KMS-11 (cell line): Measurements from ENCODE around the gene DAG1.
A peak's percentile ranks its signal among the peaks of the same experiment; 100 is the strongest.

Experiments used
- H2AFZ ChIP-seq: fragments of 200-600 bp; sonication (generic); 2 replicates; pipeline ENCODE4 v1.6.1; 2016; ENCODE audit warnings: antibody characterized with exemption, mixed run types, low read depth
- H3K27ac ChIP-seq: fragments of 200-600 bp; sonication (generic); 2 replicates; pipeline ENCODE4 v1.6.1; 2016; ENCODE audit warnings: mild to moderate bottlenecking, mixed run types
- H3K27me3 ChIP-seq: fragments of 200-600 bp; sonication (generic); 2 replicates; pipeline ENCODE4 v1.6.1; 2017; ENCODE audit warnings: mild to moderate bottlenecking, low read depth, mixed run types, moderate library complexity; ENCODE audit not compliant: insufficient read depth
- H3K36me3 ChIP-seq: fragments of 200-600 bp; sonication (generic); 2 replicates; pipeline ENCODE4 v1.6.1; 2017; ENCODE audit warnings: mild to moderate bottlenecking, mixed run types; ENCODE audit not compliant: insufficient read depth
- H3K4me1 ChIP-seq: fragments of 200-600 bp; sonication (generic); 2 replicates; pipeline ENCODE4 v1.6.1; 2016; ENCODE audit warnings: mild to moderate bottlenecking, low read depth, mixed run types; ENCODE audit not compliant: poor library complexity, severe bottlenecking
- H3K4me2 ChIP-seq: fragments of 200-600 bp; sonication (generic); 2 replicates; pipeline ENCODE4 v1.7.0; 2016; ENCODE audit warnings: mild to moderate bottlenecking, mixed run types
- H3K4me3 ChIP-seq: fragments of 200-600 bp; sonication (generic); IDR thresholded peaks from 2 replicates; pipeline ENCODE4 v1.6.1; 2017; ENCODE audit warnings: low read depth, low read length, mixed read lengths; ENCODE audit not compliant: insufficient read depth
- H3K79me2 ChIP-seq: fragments of 200-600 bp; sonication (generic); 2 replicates; pipeline ENCODE4 v1.6.1; 2016; ENCODE audit warnings: low read depth, mixed run types; ENCODE audit not compliant: insufficient read depth
- H3K9ac ChIP-seq: fragments of 200-600 bp; sonication (generic); 2 replicates; pipeline ENCODE4 v1.6.1; 2016; ENCODE audit warnings: mild to moderate bottlenecking, mixed run types
- H4K20me1 ChIP-seq: fragments of 200-600 bp; sonication (generic); 2 replicates; pipeline ENCODE4 v1.6.1; 2016; ENCODE audit warnings: mild to moderate bottlenecking, mixed run types; ENCODE audit not compliant: insufficient read depth
- CTCF ChIP-seq: fragments of 200-600 bp; sonication (generic); conservative IDR thresholded peaks from 2 replicates; pipeline ENCODE4 v1.6.1; 2017; ENCODE audit warnings: low read depth, mild to moderate bottlenecking, antibody characterized with exemption, low read length, moderate library complexity, mixed read lengths

Gene DAG1

GRCh38 chr3:49469936-49470713 lies at the start of gene DAG1:
TSS of gene DAG1 (plus strand) at chr3:49470267. CDS start at chr3:49510535, 40,268 bp downstream.
- Histone ChIP-seq H4K20me1 (no peaks in the 10 kb centered on the region), H2AFZ (peak within 1 kb of the TSS; percentile 58)

GRCh38 chr3:49421890-49422378 lies 48.1 kb upstream of the DAG1 start:
- Histone ChIP-seq H3K4me1 (no peaks in the 10 kb centered on the region), H3K79me2 (no peaks in the 10 kb centered on the region), H3K27ac (no peak overlapping the region), H4K20me1 (no peaks in the 10 kb centered on the region), H3K4me2 (no peak overlapping the region), H3K36me3 (no peaks in the 10 kb centered on the region), H3K27me3 (no peaks in the 10 kb centered on the region), H3K9ac (no peak overlapping the region), H3K4me3 (no peak overlapping the region), H2AFZ (no peak overlapping the region)
- no peak for TF ChIP-seq CTCF

More at GRCh38 chr3:49469936-49470713, at the start of gene DAG1:
- Histone ChIP-seq H3K79me2 (peaks cover 35% of the 10 kb centered on the region), H3K9ac (peak within 1 kb of the TSS; percentile 54), H3K4me3 (peak within 1 kb of the TSS; percentile 85), H3K4me1 (peaks cover 19% of the 10 kb centered on the region), H3K27me3 (no peaks in the 10 kb centered on the region), H3K27ac (peak within 1 kb of the TSS; percentile 50), H3K4me2 (peak within 1 kb of the TSS; percentile 88), H3K36me3 (no peaks in the 10 kb centered on the region)
- TF ChIP-seq CTCF = no peak

- TF ChIP-seq CTCF = no peak
- H3K9ac ChIP-seq = no peak within 1 kb of the TSS
- H3K4me1 ChIP-seq = no peaks in the 10 kb centered on the region
- no peaks in the 10 kb centered on the region for H3K79me2 ChIP-seq
- no peaks in the 10 kb centered on the region for H3K36me3 ChIP-seq
- H3K27me3 ChIP-seq = no peaks in the 10 kb centered on the region
- H4K20me1 ChIP-seq = no peaks in the 10 kb centered on the region
- no peak within 1 kb of the TSS for H3K27ac ChIP-seq
- H3K4me2 ChIP-seq = no peak within 1 kb of the TSS
- no peak within 1 kb of the TSS for H2AFZ ChIP-seq
- no peak within 1 kb of the TSS for H3K4me3 ChIP-seq
These were observed 47.5 kb upstream of the DAG1 start, which contains the start of gene AMT for GRCh38 chr3:49422379-49423248. TSS of gene AMT (minus strand) at chr3:49422473. CDS start at chr3:49422450, 23 bp downstream.

- H3K36me3 ChIP-seq = no peaks in the 10 kb centered on the region
- no peaks in the 10 kb centered on the region for H3K4me1 ChIP-seq
- no peak overlapping the region for H3K27ac ChIP-seq
- no peak for TF ChIP-seq CTCF
- H3K4me2 ChIP-seq = no peak overlapping the region
- no peak overlapping the region for H2AFZ ChIP-seq
- H3K79me2 ChIP-seq = no peaks in the 10 kb centered on the region
- no peaks in the 10 kb centered on the region for H4K20me1 ChIP-seq
- H3K9ac ChIP-seq = no peak overlapping the region
- H3K4me3 ChIP-seq = no peak overlapping the region
- no peaks in the 10 kb centered on the region for H3K27me3 ChIP-seq
These were observed 45.3 kb upstream of the DAG1 start for GRCh38 chr3:49424816-49425215.
